Natural killer cell treated with Interleukin-12 subunit alpha and Interleukin-12 subunit beta and Interleukin-15 and Interleukin-18, amount 100 ng/mL, for 72 hours (primary cell): Measurements from ENCODE around the gene METTL25. TPM values are rescaled to one million over a fixed set of nuclear protein-coding genes. Genes with fewer than 3 reads are reported as not detected.

ENCODE experiments used
- ATAC-seq, 2 donors: fragments of 150-1000 bp; cut with Tn5 transposase in 1 of 2; sonication (Bioruptor Pico), chemical (Tn5 transposase) in 1 of 2; 2 replicates each; pipeline ENCODE4 v1.10.0; 2021
- DNase-seq: peaks from one replicate; pipeline ENCODE4 v3.0.0; 2022; ENCODE audit warnings: low spot score
- H3K27ac Mint-ChIP-seq, 2 donors: 1 replicate in 1 of 2; 2 replicates in 1 of 2; pipeline ENCODE4 v1.8.0; 2022; ENCODE audit warnings: mixed read lengths in 2 of 2, mild to moderate bottlenecking in 1 of 2, moderate library complexity in 1 of 2
- H3K27me3 Mint-ChIP-seq, 2 donors: 1 replicate in 1 of 2; 2 replicates in 1 of 2; pipeline ENCODE4 v1.8.0; 2022; ENCODE audit warnings: mixed read lengths in 2 of 2
- H3K36me3 Mint-ChIP-seq: one replicate; pipeline ENCODE4 v1.8.0; 2022; ENCODE audit warnings: mixed read lengths
- H3K4me1 Mint-ChIP-seq, 2 donors: 1 replicate in 1 of 2; 2 replicates in 1 of 2; pipeline ENCODE4 v1.8.0; 2022; ENCODE audit warnings: low read depth in 2 of 2, mixed read lengths in 2 of 2, mild to moderate bottlenecking in 1 of 2
- H3K4me3 Mint-ChIP-seq: one replicate; pipeline ENCODE4 v1.8.0; 2022; ENCODE audit warnings: mixed read lengths
- H3K9me3 Mint-ChIP-seq: 2 replicates; pipeline ENCODE4 v1.8.0; 2022; ENCODE audit warnings: mixed read lengths
- total RNA-seq, 2 donors: library from RNA; stranded (reverse); gene quantifications; one replicate each; pipeline ENCODE4 v1.2.3, GENCODE V29; 2022

Gene METTL25
- total RNA-seq, 2 donors from 2014 or later, result 10.1 to 10.5 TPM

GRCh38 chr12:82504409-82504808 lies 146.1 kb downstream of the METTL25 start:
- H3K4me3 Mint-ChIP-seq, result no peak overlapping the region
- no peaks in the 10 kb centered on the region for H3K36me3 Mint-ChIP-seq

GRCh38 chr12:82505150-82505549 lies 146.8 kb downstream of the METTL25 start:
- Mint-ChIP-seq H3K4me1 (no peaks in the 10 kb centered on the region), H3K27ac (no peak overlapping the region), H3K4me3 (no peak overlapping the region)

More at GRCh38 chr12:82504409-82504808, 146.1 kb downstream of the METTL25 start:
- ATAC-seq (no peak), DNase-seq (no peak)
- H3K4me1 Mint-ChIP-seq, result no peaks in the 10 kb centered on the region
- no peak overlapping the region for H3K27ac Mint-ChIP-seq
- no peaks in the 10 kb centered on the region for H3K27me3 Mint-ChIP-seq
- peaks cover 7% of the 10 kb centered on the region for H3K9me3 Mint-ChIP-seq

GRCh38 chr12:82507686-82508085 lies 149.4 kb downstream of the METTL25 start:
- Mint-ChIP-seq H3K27me3 (no peaks in the 10 kb centered on the region), H3K27ac (no peak overlapping the region), H3K4me1 (no peaks in the 10 kb centered on the region), H3K4me3 (no peak overlapping the region), H3K36me3 (no peaks in the 10 kb centered on the region), H3K9me3 (peaks cover 2% of the 10 kb centered on the region)
- DNase-seq (no peak), ATAC-seq (no peak)

More at GRCh38 chr12:82505150-82505549, 146.8 kb downstream of the METTL25 start:
- DNase-seq (no peak), ATAC-seq (no peak)
- H3K27me3 Mint-ChIP-seq, result no peaks in the 10 kb centered on the region
- H3K36me3 Mint-ChIP-seq, result no peaks in the 10 kb centered on the region
- peaks cover 7% of the 10 kb centered on the region for H3K9me3 Mint-ChIP-seq

GRCh38 chr12:82510386-82510785 lies 152.1 kb downstream of the METTL25 start:
- no peak for DNase-seq
- Mint-ChIP-seq H3K27me3 (no peaks in the 10 kb centered on the region), H3K36me3 (no peaks in the 10 kb centered on the region), H3K4me1 (no peaks in the 10 kb centered on the region), H3K27ac (no peak overlapping the region), H3K4me3 (no peak overlapping the region), H3K9me3 (peaks cover 2% of the 10 kb centered on the region)
- no peak for ATAC-seq

GRCh38 chr12:82514880-82515279 lies 156.6 kb downstream of the METTL25 start:
- no peaks in the 10 kb centered on the region for H3K27me3 Mint-ChIP-seq
- no peaks in the 10 kb centered on the region for H3K9me3 Mint-ChIP-seq
- H3K4me3 Mint-ChIP-seq, result no peak overlapping the region
- H3K36me3 Mint-ChIP-seq, result no peaks in the 10 kb centered on the region
- ATAC-seq (no peak), DNase-seq (no peak)
- H3K27ac Mint-ChIP-seq, result no peak overlapping the region
- no peaks in the 10 kb centered on the region for H3K4me1 Mint-ChIP-seq

- Mint-ChIP-seq H3K36me3 (no peaks in the 10 kb centered on the region), H3K4me3 (no peak overlapping the region), H3K9me3 (no peaks in the 10 kb centered on the region), H3K27me3 (no peaks in the 10 kb centered on the region), H3K4me1 (no peaks in the 10 kb centered on the region), H3K27ac (no peak overlapping the region)
- ATAC-seq (no peak), DNase-seq (no peak)
These were observed 157.3 kb downstream of the METTL25 start for GRCh38 chr12:82515652-82516051.

GRCh38 chr12:82517027-82517426 lies 158.7 kb downstream of the METTL25 start:
- no peaks in the 10 kb centered on the region for H3K9me3 Mint-ChIP-seq
- H3K27me3 Mint-ChIP-seq, result no peaks in the 10 kb centered on the region
- no peak for DNase-seq
- H3K27ac Mint-ChIP-seq, result no peak overlapping the region
- H3K36me3 Mint-ChIP-seq, result no peaks in the 10 kb centered on the region
- ATAC-seq, result no peak
- no peak overlapping the region for H3K4me3 Mint-ChIP-seq
- no peaks in the 10 kb centered on the region for H3K4me1 Mint-ChIP-seq

- ATAC-seq (no peak), DNase-seq (no peak)
- H3K4me3 Mint-ChIP-seq, result no peak overlapping the region
- no peak overlapping the region for H3K27ac Mint-ChIP-seq
- no peaks in the 10 kb centered on the region for H3K27me3 Mint-ChIP-seq
- H3K36me3 Mint-ChIP-seq, result no peaks in the 10 kb centered on the region
- no peaks in the 10 kb centered on the region for H3K4me1 Mint-ChIP-seq
- no peaks in the 10 kb centered on the region for H3K9me3 Mint-ChIP-seq
These were observed 159.5 kb downstream of the METTL25 start for GRCh38 chr12:82517808-82518207.

- Mint-ChIP-seq H3K9me3 (no peaks in the 10 kb centered on the region), H3K4me3 (no peak overlapping the region), H3K27ac (no peak overlapping the region), H3K4me1 (no peaks in the 10 kb centered on the region), H3K36me3 (no peaks in the 10 kb centered on the region), H3K27me3 (peaks cover 0 to 7% of the 10 kb centered on the region in 2 donors)
- DNase-seq (no peak), ATAC-seq (no peak)
These were observed 161.2 kb downstream of the METTL25 start for GRCh38 chr12:82519510-82519909.

GRCh38 chr12:82522285-82522684 lies 164.0 kb downstream of the METTL25 start:
- H3K4me1 Mint-ChIP-seq, result no peaks in the 10 kb centered on the region
- no peak overlapping the region for H3K4me3 Mint-ChIP-seq
- no peak overlapping the region for H3K27ac Mint-ChIP-seq
- no peaks in the 10 kb centered on the region for H3K36me3 Mint-ChIP-seq
- peaks cover 0 to 9% of the 10 kb centered on the region in 2 donors for H3K27me3 Mint-ChIP-seq
- DNase-seq (no peak), ATAC-seq (no peak)
- no peaks in the 10 kb centered on the region for H3K9me3 Mint-ChIP-seq

- H3K27me3 Mint-ChIP-seq, result peaks cover 0 to 9% of the 10 kb centered on the region in 2 donors
- H3K9me3 Mint-ChIP-seq, result no peaks in the 10 kb centered on the region
- no peaks in the 10 kb centered on the region for H3K4me1 Mint-ChIP-seq
- H3K36me3 Mint-ChIP-seq, result no peaks in the 10 kb centered on the region
- H3K4me3 Mint-ChIP-seq, result no peak overlapping the region
- ATAC-seq (no peak), DNase-seq (no peak)
- no peak overlapping the region for H3K27ac Mint-ChIP-seq
These were observed 164.4 kb downstream of the METTL25 start for GRCh38 chr12:82522762-82523161.

- peaks cover 0 to 9% of the 10 kb centered on the region in 2 donors for H3K27me3 Mint-ChIP-seq
- no peaks in the 10 kb centered on the region for H3K4me1 Mint-ChIP-seq
- DNase-seq (no peak), ATAC-seq (no peak)
- H3K4me3 Mint-ChIP-seq, result no peak overlapping the region
- no peaks in the 10 kb centered on the region for H3K36me3 Mint-ChIP-seq
- H3K9me3 Mint-ChIP-seq, result no peaks in the 10 kb centered on the region
- H3K27ac Mint-ChIP-seq, result no peak overlapping the region
These were observed 165.7 kb downstream of the METTL25 start for GRCh38 chr12:82523996-82524395.

- DNase-seq (no peak), ATAC-seq (no peak)
- Mint-ChIP-seq H3K9me3 (no peaks in the 10 kb centered on the region), H3K4me3 (no peak overlapping the region), H3K36me3 (no peaks in the 10 kb centered on the region), H3K4me1 (no peaks in the 10 kb centered on the region), H3K27ac (no peak overlapping the region), H3K27me3 (peaks cover 0 to 9% of the 10 kb centered on the region in 2 donors)
These were observed 166.3 kb downstream of the METTL25 start for GRCh38 chr12:82524641-82525040.

GRCh38 chr12:82525616-82526015 lies 167.3 kb downstream of the METTL25 start:
- Mint-ChIP-seq H3K36me3 (no peaks in the 10 kb centered on the region), H3K27me3 (peaks cover 0 to 9% of the 10 kb centered on the region in 2 donors), H3K4me1 (no peaks in the 10 kb centered on the region), H3K27ac (no peak overlapping the region), H3K4me3 (no peak overlapping the region), H3K9me3 (no peaks in the 10 kb centered on the region)
- ATAC-seq, result no peak
- no peak for DNase-seq

- no peaks in the 10 kb centered on the region for H3K4me1 Mint-ChIP-seq
- no peaks in the 10 kb centered on the region for H3K36me3 Mint-ChIP-seq
- no peaks in the 10 kb centered on the region for H3K9me3 Mint-ChIP-seq
- peaks cover 0 to 9% of the 10 kb centered on the region in 2 donors for H3K27me3 Mint-ChIP-seq
- no peak for ATAC-seq
- DNase-seq, result no peak
- no peak overlapping the region for H3K27ac Mint-ChIP-seq
- H3K4me3 Mint-ChIP-seq, result no peak overlapping the region
These were observed 168.9 kb downstream of the METTL25 start for GRCh38 chr12:82527165-82527780.
